HG03108 (cell line): ENCODE results near the gene S100A11.

Experiments
- ATAC-seq: cut with Tn5 transposase; IDR thresholded peaks from one replicate; pipeline ENCODE4 v1.9.1; 2021; ENCODE audit warnings: moderate library complexity; ENCODE audit not compliant: unreplicated experiment

The S100A11 gene

DNA sequence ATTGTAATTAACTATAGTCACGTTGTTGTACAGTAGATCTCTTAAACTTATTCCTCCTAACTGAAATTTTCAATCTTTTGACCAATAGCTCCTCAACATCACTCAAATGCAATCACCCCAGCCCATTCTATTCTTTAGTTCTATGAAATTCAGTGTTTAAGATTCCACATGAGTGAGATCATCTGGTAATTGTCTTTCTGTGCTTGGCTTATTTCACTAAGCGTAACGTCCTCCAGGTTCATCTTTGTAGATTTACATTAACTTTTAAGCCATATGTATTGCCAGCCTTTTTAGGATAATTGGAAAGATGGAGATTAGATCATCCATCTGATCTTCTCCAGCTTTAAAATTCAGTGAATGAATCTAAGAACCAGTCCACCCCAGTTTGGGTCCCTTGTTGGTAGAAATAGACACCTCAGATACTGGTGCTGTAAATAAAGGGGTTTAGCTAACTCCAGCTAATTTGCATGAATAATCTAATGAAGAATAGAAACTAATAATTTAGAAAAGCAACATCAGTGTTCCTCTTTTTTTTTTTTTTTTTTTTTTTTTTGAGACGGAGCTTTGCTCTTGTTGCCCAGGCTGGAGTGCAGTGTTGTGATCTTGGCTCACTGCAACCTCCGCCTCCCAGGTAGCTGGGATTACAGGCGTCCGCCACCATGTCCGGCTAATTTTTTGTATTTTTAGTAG, 50.2 kb downstream of the S100A11 start:
- ATAC-seq: no peak

- no peak for ATAC-seq
These were observed 51.0 kb downstream of the S100A11 start for GRCh38 chr1:151985768-151986167.

GRCh38 chr1:151985270-151985669, 51.5 kb downstream of the S100A11 start:
- ATAC-seq: no peak

GRCh38 chr1:151984313-151984956, 52.4 kb downstream of the S100A11 start:
- ATAC-seq: peak; percentile 91
